ENCODE measurements around the gene FAM193B.

- TF ChIP-seq POLR2A (IDR thresholded peaks at IDR 0.05; ENCODE audit: low read depth, low read length) (no peak), POLR2AphosphoS5 (IDR thresholded peaks at IDR 0.05; ENCODE audit: low read depth, low read length) (no peak)
Observed at GRCh38 chr5:177479774-177480173, 74.6 kb downstream of the FAM193B start.
